ENCODE results near the gene ADIRF. TPM values are rescaled to one million over a fixed set of nuclear protein-coding genes. Genes with fewer than 3 reads are reported as not detected.
"Not testable (repeated sequence)": the region's sequence is repeated elsewhere in the genome, so short reads cannot be mapped to it uniquely, and the experiment has no call there.

Gene ADIRF
- total RNA-seq, 4 donors from 2014 or later: 79.1 to 131 (median 104) TPM

DNA sequence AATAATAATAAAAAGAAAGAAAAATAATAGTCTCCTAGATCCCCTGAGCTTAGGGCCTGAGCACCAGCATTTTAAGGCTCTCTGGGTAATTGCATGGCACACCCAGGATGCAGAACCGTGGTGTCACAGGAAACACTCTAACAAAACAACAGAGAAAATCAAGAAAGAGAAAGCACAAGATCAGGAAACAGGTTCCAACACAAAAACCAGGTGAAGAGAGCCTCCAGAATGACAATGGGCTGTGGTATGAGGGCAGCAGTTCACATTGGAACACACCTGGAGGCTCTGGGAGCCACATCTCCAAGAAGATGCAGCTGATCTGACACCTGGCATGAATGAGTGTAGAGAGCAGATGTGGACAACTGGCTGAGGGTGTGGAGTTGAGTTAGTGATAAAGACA lies 17.9 kb upstream of the ADIRF start:
- H3K27ac ChIP-seq: no peak overlapping the region
- WGBS: 39% methylated on average over 1 of the region's 1 CpG
- H3K4me3 ChIP-seq: no peak overlapping the region
- no peaks in the 10 kb centered on the region for H3K27me3 ChIP-seq
- peaks cover 33% of the 10 kb centered on the region for H3K4me1 ChIP-seq
- no peaks in the 10 kb centered on the region for H3K36me3 ChIP-seq
- no peaks in the 10 kb centered on the region for H3K9me3 ChIP-seq
- DNase-seq (ENCODE audit: low spot score in 2 of 2): peak in 1 of 2 donors; percentile 18
- TF ChIP-seq, protein P1, sequence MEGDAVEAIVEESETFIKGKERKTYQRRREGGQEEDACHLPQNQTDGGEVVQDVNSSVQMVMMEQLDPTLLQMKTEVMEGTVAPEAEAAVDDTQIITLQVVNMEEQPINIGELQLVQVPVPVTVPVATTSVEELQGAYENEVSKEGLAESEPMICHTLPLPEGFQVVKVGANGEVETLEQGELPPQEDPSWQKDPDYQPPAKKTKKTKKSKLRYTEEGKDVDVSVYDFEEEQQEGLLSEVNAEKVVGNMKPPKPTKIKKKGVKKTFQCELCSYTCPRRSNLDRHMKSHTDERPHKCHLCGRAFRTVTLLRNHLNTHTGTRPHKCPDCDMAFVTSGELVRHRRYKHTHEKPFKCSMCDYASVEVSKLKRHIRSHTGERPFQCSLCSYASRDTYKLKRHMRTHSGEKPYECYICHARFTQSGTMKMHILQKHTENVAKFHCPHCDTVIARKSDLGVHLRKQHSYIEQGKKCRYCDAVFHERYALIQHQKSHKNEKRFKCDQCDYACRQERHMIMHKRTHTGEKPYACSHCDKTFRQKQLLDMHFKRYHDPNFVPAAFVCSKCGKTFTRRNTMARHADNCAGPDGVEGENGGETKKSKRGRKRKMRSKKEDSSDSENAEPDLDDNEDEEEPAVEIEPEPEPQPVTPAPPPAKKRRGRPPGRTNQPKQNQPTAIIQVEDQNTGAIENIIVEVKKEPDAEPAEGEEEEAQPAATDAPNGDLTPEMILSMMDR (IDR thresholded peaks at IDR 0.05): no peak
- no peak for TF ChIP-seq POLR2A (IDR thresholded peaks at IDR 0.05)
- TF ChIP-seq EP300 (IDR thresholded peaks at IDR 0.05): no peak
- no peak for TF ChIP-seq POLR2AphosphoS5 (IDR thresholded peaks at IDR 0.05)

DNA sequence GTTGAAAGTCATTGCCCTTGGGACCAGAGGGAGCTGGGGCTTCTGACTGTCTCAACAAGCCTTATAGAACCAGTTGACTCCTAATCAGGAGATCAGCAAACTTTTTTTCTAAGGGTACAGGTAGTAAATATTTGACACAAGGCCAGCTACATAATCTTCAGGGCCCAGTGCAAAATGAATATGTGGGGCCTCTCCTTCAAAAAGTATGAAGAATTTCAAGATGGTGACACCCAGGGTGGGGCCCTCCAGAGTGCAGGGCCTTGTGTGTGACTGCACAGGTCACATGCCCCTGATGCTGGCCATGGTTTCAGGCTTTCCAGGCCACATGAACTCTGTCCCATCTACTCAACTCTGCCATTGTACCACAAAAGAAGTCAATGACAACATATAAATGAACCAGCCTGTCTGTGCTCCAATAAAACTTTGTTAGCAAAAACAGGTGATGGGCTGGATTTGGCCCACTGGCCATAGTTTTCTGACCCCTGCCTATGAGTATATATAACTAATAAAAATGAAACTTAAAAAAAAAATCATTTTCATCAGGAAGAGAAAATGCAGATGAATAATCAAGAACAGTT lies 17.0 kb upstream of the ADIRF start:
- no peak overlapping the region for H3K27ac ChIP-seq
- H3K4me1 ChIP-seq: peaks cover 33% of the 10 kb centered on the region
- no peaks in the 10 kb centered on the region for H3K36me3 ChIP-seq
- DNase-seq (ENCODE audit: low spot score in 2 of 2): peak; percentile 13 to 35
- H3K4me3 ChIP-seq: no peak overlapping the region
- H3K27me3 ChIP-seq: no peaks in the 10 kb centered on the region
- TF ChIP-seq, protein P1 (IDR thresholded peaks at IDR 0.05): no peak
- no peak for TF ChIP-seq EP300 (IDR thresholded peaks at IDR 0.05)
- TF ChIP-seq POLR2AphosphoS5 (IDR thresholded peaks at IDR 0.05): no peak
- no peak for TF ChIP-seq POLR2A (IDR thresholded peaks at IDR 0.05)
- H3K9me3 ChIP-seq: no peaks in the 10 kb centered on the region

DNA sequence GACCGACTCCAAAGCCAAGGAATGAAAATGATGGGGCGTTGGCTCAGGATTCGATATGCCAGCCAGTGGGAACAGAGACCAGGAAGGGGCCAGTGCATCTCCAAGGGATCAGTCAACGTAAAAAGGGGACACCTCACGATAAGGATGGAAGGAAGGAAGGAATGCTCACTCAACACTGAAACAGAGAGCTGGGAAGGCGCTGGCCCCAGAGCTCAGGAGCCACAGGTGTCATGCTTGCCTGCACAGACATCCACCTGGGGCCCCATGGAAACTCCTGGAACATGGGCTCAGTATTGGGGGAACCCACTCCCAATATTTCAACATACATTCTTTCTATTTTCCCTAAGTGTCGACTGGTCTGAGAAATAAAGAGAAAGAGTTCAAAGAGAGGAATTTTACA lies 16.2 kb upstream of the ADIRF start:
- 86% methylated on average over 7 of the region's 7 CpGs for WGBS
- TF ChIP-seq POLR2A (IDR thresholded peaks at IDR 0.05) (no peak), POLR2AphosphoS5 (IDR thresholded peaks at IDR 0.05) (no peak), EP300 (IDR thresholded peaks at IDR 0.05) (no peak)
- TF ChIP-seq, protein P1 (IDR thresholded peaks at IDR 0.05): no peak
- no peaks in the 10 kb centered on the region for H3K36me3 ChIP-seq
- H3K4me3 ChIP-seq: no peak overlapping the region
- peak in 1 of 2 donors; percentile 45 for DNase-seq (ENCODE audit: low spot score in 2 of 2)
- no peaks in the 10 kb centered on the region for H3K9me3 ChIP-seq
- H3K4me1 ChIP-seq: peaks cover 34% of the 10 kb centered on the region
- H3K27ac ChIP-seq: no peak overlapping the region
- H3K27me3 ChIP-seq: no peaks in the 10 kb centered on the region

DNA sequence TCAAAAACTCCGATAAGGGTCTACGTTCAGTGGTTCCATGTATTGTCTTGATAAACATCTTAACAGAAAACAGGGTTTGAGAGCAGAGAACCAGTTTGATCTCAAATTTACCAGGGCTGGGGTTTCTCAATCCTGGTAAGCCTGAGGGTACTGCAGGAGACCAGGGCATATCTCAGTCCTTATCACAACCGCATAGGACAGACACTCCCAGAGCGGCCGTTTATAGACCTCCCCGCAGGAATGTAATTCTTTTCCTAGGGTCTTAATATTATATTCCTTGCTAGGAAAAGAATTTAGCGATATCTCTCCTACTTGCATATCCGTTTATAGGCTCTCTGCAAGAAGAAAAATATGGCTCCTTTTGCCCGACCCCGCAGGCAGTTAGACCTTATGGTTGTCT lies 15.6 kb upstream of the ADIRF start:
- not testable (repeated sequence) for H3K27ac ChIP-seq, H3K4me3 ChIP-seq, H3K27me3 ChIP-seq, H3K9me3 ChIP-seq, H3K36me3 ChIP-seq
- 92% methylated on average over 10 of the region's 10 CpGs for WGBS
- DNase-seq (ENCODE audit: low spot score in 2 of 2): peak in 1 of 2 donors; percentile 2
- H3K4me1 ChIP-seq: peaks cover 38% of the 10 kb centered on the region

DNA sequence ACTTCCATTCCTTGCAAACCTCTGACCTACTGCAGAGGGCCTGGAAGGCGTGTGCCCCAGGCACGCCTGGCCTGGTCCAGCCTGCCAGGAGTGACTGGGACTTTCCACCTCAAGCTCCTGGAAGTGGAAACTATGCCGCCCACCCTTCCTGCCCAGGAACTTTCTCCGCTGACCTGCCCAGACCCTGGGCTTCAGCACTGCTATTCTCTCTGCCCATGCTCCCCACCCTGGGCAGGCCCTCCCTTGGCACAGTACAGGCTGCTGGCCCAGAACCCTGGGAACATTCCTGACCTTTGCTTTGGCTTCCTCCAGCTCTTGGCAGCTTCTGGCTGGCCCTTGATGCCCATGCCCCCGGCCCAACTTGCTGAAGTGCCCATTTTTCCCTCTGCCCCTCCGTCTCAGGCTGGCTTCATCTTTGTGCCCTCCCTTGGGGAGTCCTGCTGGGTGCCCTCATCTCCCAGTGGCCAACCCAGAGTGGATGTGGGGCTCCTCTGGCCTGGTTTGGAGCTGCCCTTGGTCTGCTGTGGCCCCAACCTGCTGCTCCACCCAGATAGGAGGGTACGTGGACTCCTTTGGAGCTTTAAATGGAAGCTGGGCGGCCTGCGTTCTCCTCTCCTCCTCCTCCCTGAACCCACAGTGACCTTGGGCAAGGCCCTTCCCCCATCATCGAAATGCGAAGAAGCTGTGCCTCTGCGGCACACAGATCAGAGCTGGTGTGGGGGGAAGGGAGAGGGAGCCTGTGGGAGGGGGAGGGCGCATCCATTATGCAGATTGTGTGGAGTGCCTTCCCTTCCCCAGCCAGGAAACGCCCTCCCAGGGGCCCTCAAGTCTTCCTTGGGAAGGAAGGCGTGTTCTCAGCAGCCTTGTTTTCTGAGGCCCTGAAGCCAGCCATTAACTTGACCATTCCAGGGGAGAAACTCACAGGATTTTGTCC lies 14.3 kb upstream of the ADIRF start:
- WGBS: 61% methylated on average over 9 of the region's 15 CpGs
- Histone ChIP-seq H3K9me3 (no peaks in the 10 kb centered on the region), H3K36me3 (no peaks in the 10 kb centered on the region), H3K4me1 (peaks cover 51% of the 10 kb centered on the region), H3K27ac (peak overlapping the region; percentile 75), H3K27me3 (no peaks in the 10 kb centered on the region), H3K4me3 (peak overlapping the region; percentile 4)
- TF ChIP-seq, protein P1 (IDR thresholded peaks at IDR 0.05): no peak
- TF ChIP-seq POLR2AphosphoS5 (IDR thresholded peaks at IDR 0.05): peak in 2 of 3 donors; percentile 14 to 67
- DNase-seq (ENCODE audit: low spot score in 2 of 2): peak; percentile 74 to 76
